Upper lobe of left lung (tissue), 6 donors: ENCODE results near the gene SFT2D3. TPM values are rescaled to one million over a fixed set of nuclear protein-coding genes. Genes with fewer than 3 reads are reported as not detected.

Experiments
- ATAC-seq, 2 donors: fragments of 200-7000 bp; cut with Tn5 transposase; one replicate each; pipeline ENCODE4 v1.9.1; 2022; ENCODE audit warnings: mild to moderate bottlenecking in 2 of 2, moderate library complexity in 2 of 2; ENCODE audit not compliant: low FRiP score in 2 of 2
- DNase-seq, 2 donors: peaks; one replicate each; pipeline ENCODE4 v3.0.0-alpha.2; 2019 to 2020
- H3K27ac ChIP-seq, 4 donors: fragments of 200-600 bp; sonication (generic); one replicate each; pipeline ENCODE4 v1.5.1; 2016 to 2019
- H3K27me3 ChIP-seq, 4 donors: fragments of 200-600 bp; sonication (generic); one replicate each; pipeline ENCODE4 v1.5.1; 2017 to 2019
- H3K36me3 ChIP-seq, 4 donors: fragments of 200-600 bp; sonication (generic); one replicate each; pipeline ENCODE4 v1.5.1; 2016 to 2019
- H3K4me1 ChIP-seq, 4 donors: fragments of 200-600 bp; sonication (generic); one replicate each; pipeline ENCODE4 v1.5.1; 2018 to 2019
- H3K4me3 ChIP-seq, 4 donors: fragments of 200-600 bp; sonication (generic); one replicate each; pipeline ENCODE4 v1.5.1; 2017 to 2019; ENCODE audit warnings: mild to moderate bottlenecking in 2 of 4, moderate library complexity in 1 of 4
- H3K9me3 ChIP-seq, 4 donors: fragments of 200-600 bp; sonication (generic); one replicate each; pipeline ENCODE4 v1.5.1; 2018 to 2019
- EP300 ChIP-seq, 4 donors: sonication (generic); formaldehyde crosslinking; IDR thresholded peaks; one replicate each; pipeline ENCODE4 v1.5.1; 2017; ENCODE audit warnings: antibody characterized with exemption in 4 of 4, control low read depth in 2 of 4
- POLR2A ChIP-seq, 4 donors: fragments of 450-650 bp; IDR thresholded peaks; one replicate each; pipeline ENCODE4 v1.5.1; 2016 to 2017; ENCODE audit warnings: antibody characterized with exemption in 4 of 4, mild to moderate bottlenecking in 2 of 4
- POLR2AphosphoS5 ChIP-seq, 2 donors: sonication (generic); formaldehyde crosslinking; IDR thresholded peaks; one replicate each; pipeline ENCODE4 v1.5.1; 2017; ENCODE audit warnings: antibody characterized with exemption in 2 of 2
- WGBS, 2 donors: methylation state at CpG; one replicate each; pipeline ENCODE4 v1.1.5; 2017 to 2018; 5-methylcytosine and 5-hydroxymethylcytosine counted together
- total RNA-seq, 6 donors: library from RNA; depleted of rRNA in 4 of 6; stranded (reverse); fragments of >200 nt in 4 of 6; gene quantifications; one replicate each; pipeline versions ENCODE4 v1.1.0 to v1.2.1, GENCODE V29; 2016 to 2021
- TF ChIP-seq, protein P1 (sequence below), 6 experiments: fragments of 450-650 bp in 4 of 6; fragments of 200-600 bp in 2 of 6; sonication (generic) in 2 of 6; IDR thresholded peaks; one replicate each; pipeline ENCODE4 v1.5.1; 2016 to 2019; ENCODE audit warnings: antibody characterized with exemption in 6 of 6
- donor health status: DM: no; HTN: no; CAD: no; lungs with moderate emphysema.
- donor health status: DM: no; HTN: yes; CAD: no; lungs with severe emphysema.

The SFT2D3 gene
- total RNA-seq, 6 donors from 2014 or later: 6.4 to 13.1 (median 9.1) TPM

- Histone ChIP-seq H3K27ac (no peak overlapping the region), H3K4me1 (peaks cover 0 to 2% (median 0%) of the 10 kb centered on the region in 4 donors), H3K36me3 (peaks cover 17 to 69% (median 41%) of the 10 kb centered on the region in 4 donors), H3K9me3 (no peaks in the 10 kb centered on the region), H3K27me3 (no peaks in the 10 kb centered on the region), H3K4me3 (no peak overlapping the region)
- 78 to 88% methylated on average over 3 of the region's 3 CpGs for WGBS, 2 donors
- TF ChIP-seq, protein P1, sequence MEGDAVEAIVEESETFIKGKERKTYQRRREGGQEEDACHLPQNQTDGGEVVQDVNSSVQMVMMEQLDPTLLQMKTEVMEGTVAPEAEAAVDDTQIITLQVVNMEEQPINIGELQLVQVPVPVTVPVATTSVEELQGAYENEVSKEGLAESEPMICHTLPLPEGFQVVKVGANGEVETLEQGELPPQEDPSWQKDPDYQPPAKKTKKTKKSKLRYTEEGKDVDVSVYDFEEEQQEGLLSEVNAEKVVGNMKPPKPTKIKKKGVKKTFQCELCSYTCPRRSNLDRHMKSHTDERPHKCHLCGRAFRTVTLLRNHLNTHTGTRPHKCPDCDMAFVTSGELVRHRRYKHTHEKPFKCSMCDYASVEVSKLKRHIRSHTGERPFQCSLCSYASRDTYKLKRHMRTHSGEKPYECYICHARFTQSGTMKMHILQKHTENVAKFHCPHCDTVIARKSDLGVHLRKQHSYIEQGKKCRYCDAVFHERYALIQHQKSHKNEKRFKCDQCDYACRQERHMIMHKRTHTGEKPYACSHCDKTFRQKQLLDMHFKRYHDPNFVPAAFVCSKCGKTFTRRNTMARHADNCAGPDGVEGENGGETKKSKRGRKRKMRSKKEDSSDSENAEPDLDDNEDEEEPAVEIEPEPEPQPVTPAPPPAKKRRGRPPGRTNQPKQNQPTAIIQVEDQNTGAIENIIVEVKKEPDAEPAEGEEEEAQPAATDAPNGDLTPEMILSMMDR (IDR thresholded peaks at IDR 0.05): no peak
- TF ChIP-seq POLR2A (IDR thresholded peaks at IDR 0.05) (no peak), POLR2AphosphoS5 (IDR thresholded peaks at IDR 0.05) (no peak), EP300 (IDR thresholded peaks at IDR 0.05) (no peak)
- ATAC-seq: no peak
- no peak for DNase-seq
These were observed 21.5 kb downstream of the SFT2D3 start for GRCh38 chr2:127722807-127723206.

DNA sequence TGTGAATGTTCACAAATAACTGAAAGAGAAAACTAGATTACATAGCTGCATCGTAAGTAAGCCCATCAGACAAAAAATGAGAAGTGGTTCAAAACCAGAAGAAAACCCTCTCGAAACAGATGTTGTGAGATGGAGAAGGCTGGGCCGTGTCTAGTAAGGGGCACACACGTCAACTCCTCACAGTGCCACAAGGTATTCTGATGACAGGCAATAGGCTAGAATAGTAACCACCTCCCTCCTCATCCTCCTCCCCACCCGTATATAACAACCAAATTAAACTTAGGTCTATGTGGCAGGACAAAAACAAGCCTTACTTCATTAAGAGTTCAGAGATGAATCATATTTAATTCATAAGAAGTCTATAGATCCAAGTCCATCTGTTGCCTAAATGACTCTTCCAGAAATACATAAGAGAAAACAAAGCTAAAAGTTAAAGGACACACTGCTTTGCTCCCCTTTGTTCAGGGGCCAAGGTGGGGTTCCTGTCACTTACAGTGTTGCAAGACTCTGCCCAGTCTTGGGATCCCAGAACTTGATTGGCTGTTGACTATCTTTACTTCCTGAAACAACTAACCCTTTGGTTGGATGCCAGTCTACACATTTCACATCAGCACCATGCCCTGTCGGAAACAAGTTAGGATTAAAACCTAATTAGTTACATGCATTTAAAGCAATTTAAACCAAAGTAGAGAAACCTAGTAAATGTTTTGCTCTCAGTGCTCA is 25.0 kb downstream of the SFT2D3 start:
- TF ChIP-seq, protein P1 (IDR thresholded peaks at IDR 0.05): no peak
- TF ChIP-seq POLR2AphosphoS5 (IDR thresholded peaks at IDR 0.05) (no peak), EP300 (IDR thresholded peaks at IDR 0.05) (no peak), POLR2A (IDR thresholded peaks at IDR 0.05) (no peak)
- H3K36me3 ChIP-seq: peaks cover 0 to 34% (median 13%) of the 10 kb centered on the region in 4 donors
- no peaks in the 10 kb centered on the region for H3K9me3 ChIP-seq
- no peak for DNase-seq
- H3K27ac ChIP-seq: no peak overlapping the region
- ATAC-seq: no peak
- no peaks in the 10 kb centered on the region for H3K27me3 ChIP-seq
- 83 to 91% methylated on average over 6 of the region's 6 CpGs for WGBS, 2 donors
- peaks cover 0 to 2% (median 0%) of the 10 kb centered on the region in 4 donors for H3K4me1 ChIP-seq
- no peak overlapping the region for H3K4me3 ChIP-seq

GRCh38 chr2:127733113-127733815 is 32.0 kb downstream of the SFT2D3 start:
- Histone ChIP-seq H3K27me3 (no peaks in the 10 kb centered on the region), H3K4me1 (peaks cover 5 to 30% (median 12%) of the 10 kb centered on the region in 4 donors), H3K9me3 (no peaks in the 10 kb centered on the region), H3K36me3 (no peaks in the 10 kb centered on the region), H3K4me3 (peak overlapping the region in 2 of 4 donors; percentile 8 to 24), H3K27ac (peak overlapping the region in 1 of 4 donors; percentile 45)
- WGBS, 2 donors: 65 to 71% methylated on average over 6 of the region's 6 CpGs
- DNase-seq: no peak
- no peak for TF ChIP-seq POLR2AphosphoS5 (IDR thresholded peaks at IDR 0.05)
- TF ChIP-seq, protein P1 (IDR thresholded peaks at IDR 0.05): no peak
- TF ChIP-seq EP300 (IDR thresholded peaks at IDR 0.05): no peak
- no peak for TF ChIP-seq POLR2A (IDR thresholded peaks at IDR 0.05)
- no peak for ATAC-seq

- H3K27ac ChIP-seq: peak overlapping the region in 1 of 4 donors; percentile 45
- H3K9me3 ChIP-seq: no peaks in the 10 kb centered on the region
- WGBS, 2 donors: 36 to 40% methylated on average over 5 of the region's 5 CpGs
- ATAC-seq (no peak), DNase-seq (no peak)
- H3K4me3 ChIP-seq: peak overlapping the region in 2 of 4 donors; percentile 8 to 24
- H3K36me3 ChIP-seq: no peaks in the 10 kb centered on the region
- peaks cover 5 to 30% (median 12%) of the 10 kb centered on the region in 4 donors for H3K4me1 ChIP-seq
- no peaks in the 10 kb centered on the region for H3K27me3 ChIP-seq
- TF ChIP-seq POLR2A (IDR thresholded peaks at IDR 0.05): no peak
- TF ChIP-seq, protein P1 (IDR thresholded peaks at IDR 0.05): no peak
- no peak for TF ChIP-seq EP300 (IDR thresholded peaks at IDR 0.05)
- TF ChIP-seq POLR2AphosphoS5 (IDR thresholded peaks at IDR 0.05): no peak
These were observed 32.7 kb downstream of the SFT2D3 start for GRCh38 chr2:127733816-127734537.
